ENCODE measurements around the gene TPM3.

TPM3 gene

GRCh38 chr1:154117642-154118041 lies 74.3 kb downstream of the TPM3 start:
- no peak overlapping the region for H3K9ac ChIP-seq (ENCODE audit: low read depth, low read length, poor library complexity, severe bottlenecking)
- no peaks in the 10 kb centered on the region for H3K9me2 ChIP-seq (replicated peaks; ENCODE audit: low read depth, low read length)
- H2AFZ ChIP-seq (ENCODE audit: low read length): no peak overlapping the region
- no peaks in the 10 kb centered on the region for H3K27me3 ChIP-seq (ENCODE audit: insufficient read depth, low read length, poor library complexity, severe bottlenecking)
- no peak overlapping the region for H3K4me2 ChIP-seq (ENCODE audit: low read depth, low read length, poor library complexity, severe bottlenecking)
- H4K20me1 ChIP-seq (ENCODE audit: insufficient read depth, low read length, poor library complexity, severe bottlenecking): no peaks in the 10 kb centered on the region
- TF ChIP-seq EZH2phosphoT487 (IDR thresholded peaks at IDR 0.05; ENCODE audit: borderline replicate concordance) (no peak), CTCF (conservative IDR thresholded peaks at IDR 0.05; ENCODE audit: low read length) (peak; percentile 11; the same call in 1 of the 2 replicates)
- H3K36me3 ChIP-seq (ENCODE audit: insufficient read depth, low read length): no peaks in the 10 kb centered on the region
- no peak overlapping the region for H3K4me3 ChIP-seq (ENCODE audit: low read length, poor library complexity, severe bottlenecking)
- H3K79me2 ChIP-seq (ENCODE audit: insufficient read depth, low read length): no peaks in the 10 kb centered on the region
- no peaks in the 10 kb centered on the region for H3K9me3 ChIP-seq (ENCODE audit: insufficient read depth, low read depth, low read length)
- no peaks in the 10 kb centered on the region for H3F3A ChIP-seq (ENCODE audit: low read depth)
- H3K4me1 ChIP-seq (ENCODE audit: insufficient read depth, low read length, poor library complexity, severe bottlenecking): no peaks in the 10 kb centered on the region

- H3K36me3 ChIP-seq (ENCODE audit: insufficient read depth, low read length): no peaks in the 10 kb centered on the region
- no peaks in the 10 kb centered on the region for H3K79me2 ChIP-seq (ENCODE audit: insufficient read depth, low read length)
- no peaks in the 10 kb centered on the region for H4K20me1 ChIP-seq (ENCODE audit: insufficient read depth, low read length, poor library complexity, severe bottlenecking)
- TF ChIP-seq CTCF (conservative IDR thresholded peaks at IDR 0.05; ENCODE audit: low read length) (no peak), EZH2phosphoT487 (IDR thresholded peaks at IDR 0.05; ENCODE audit: borderline replicate concordance) (no peak)
- H3K27me3 ChIP-seq (ENCODE audit: insufficient read depth, low read length, poor library complexity, severe bottlenecking): no peaks in the 10 kb centered on the region
- H3K4me1 ChIP-seq (ENCODE audit: insufficient read depth, low read length, poor library complexity, severe bottlenecking): no peaks in the 10 kb centered on the region
- no peak overlapping the region for H3K9ac ChIP-seq (ENCODE audit: low read depth, low read length, poor library complexity, severe bottlenecking)
- no peak overlapping the region for H2AFZ ChIP-seq (ENCODE audit: low read length)
- no peak overlapping the region for H3K4me2 ChIP-seq (ENCODE audit: low read depth, low read length, poor library complexity, severe bottlenecking)
- H3K9me3 ChIP-seq (ENCODE audit: insufficient read depth, low read depth, low read length): no peaks in the 10 kb centered on the region
- H3K4me3 ChIP-seq (ENCODE audit: low read length, poor library complexity, severe bottlenecking): no peak overlapping the region
- H3K9me2 ChIP-seq (replicated peaks; ENCODE audit: low read depth, low read length): no peaks in the 10 kb centered on the region
- H3F3A ChIP-seq (ENCODE audit: low read depth): no peaks in the 10 kb centered on the region
Measured at GRCh38 chr1:154115180-154115579, 76.7 kb downstream of the TPM3 start.

Data from Loucy (cell line).